Activated CD4-positive, alpha-beta T cell treated with anti-CD3 and anti-CD28 coated beads, Interleukin-10, Interleukin-2, amounts not matched to agents 100 ng/mL and 50 ng/mL, durations not matched to agents 16 hours and 8 hours (primary cell): ENCODE measurements around the gene TTC36.
A peak's percentile ranks its signal among the peaks of the same experiment; 100 is the strongest.
"Not testable (repeated sequence)": the region's sequence is repeated elsewhere in the genome, so short reads cannot be mapped to it uniquely, and the experiment has no call there.

ENCODE experiments used
- DNase-seq: peaks from one replicate; pipeline ENCODE4 v3.0.0-alpha.2; 2020

Gene TTC36

GRCh38 chr11:118527109-118527508, at the start of gene TTC36:
TTC36 (plus strand) TSS chr11:118527474; CDS start chr11:118527495, 21 bp downstream.
- no peak for DNase-seq

- not testable (repeated sequence) for DNase-seq
Measured at GRCh38 chr11:118481238-118481637, 46.0 kb upstream of the TTC36 start.

GRCh38 chr11:118484405-118484804, 42.9 kb upstream of the TTC36 start:
- no peak for DNase-seq

- no peak for DNase-seq
Measured at GRCh38 chr11:118485273-118485672, 42.0 kb upstream of the TTC36 start.

- DNase-seq: peak; percentile 82
Measured at GRCh38 chr11:118488480-118489109, 38.7 kb upstream of the TTC36 start.

GRCh38 chr11:118491041-118491440, 36.2 kb upstream of the TTC36 start:
- no peak for DNase-seq

GRCh38 chr11:118497831-118498230, 29.4 kb upstream of the TTC36 start:
- DNase-seq: no peak

GRCh38 chr11:118503216-118503615, 24.1 kb upstream of the TTC36 start:
- DNase-seq: no peak

GRCh38 chr11:118511601-118512000, 15.7 kb upstream of the TTC36 start:
- no peak for DNase-seq

GRCh38 chr11:118514103-118514502, 13.2 kb upstream of the TTC36 start:
- DNase-seq: no peak

- DNase-seq: no peak
Measured at GRCh38 chr11:118519549-118519948, 7.7 kb upstream of the TTC36 start.

- DNase-seq: no peak
Measured at GRCh38 chr11:118521892-118522311, 5.4 kb upstream of the TTC36 start.

GRCh38 chr11:118522571-118523072, 4.7 kb upstream of the TTC36 start:
- no peak for DNase-seq

- DNase-seq: no peak
Measured at GRCh38 chr11:118524356-118524755, 2.9 kb upstream of the TTC36 start.

- DNase-seq: no peak
Measured at GRCh38 chr11:118524757-118525470, 2.4 kb upstream of the TTC36 start.

GRCh38 chr11:118526688-118527087, 586 bp upstream of the TTC36 start:
- no peak for DNase-seq

GRCh38 chr11:118528511-118528910, 1.2 kb downstream of the TTC36 start:
- no peak for DNase-seq

- no peak for DNase-seq
Measured at GRCh38 chr11:118529584-118530175, 2.4 kb downstream of the TTC36 start.

- DNase-seq: no peak
Measured at GRCh38 chr11:118530180-118530682, 3.0 kb downstream of the TTC36 start.

- peak; percentile 76 for DNase-seq
Measured at GRCh38 chr11:118530683-118531596, 3.7 kb downstream of the TTC36 start, which contains the start of gene TMEM25. TMEM25 (plus strand) TSS chr11:118531192; CDS start chr11:118531802, 610 bp downstream.

- no peak for DNase-seq
Measured at GRCh38 chr11:118531597-118532084, 4.4 kb downstream of the TTC36 start.

- DNase-seq: no peak
Measured at GRCh38 chr11:118532091-118532490, 4.8 kb downstream of the TTC36 start.
